IMR-90 (cell line): ENCODE results near the gene CCDC122. TPM values are rescaled to one million over a fixed set of nuclear protein-coding genes. Genes with fewer than 3 reads are reported as not detected.

Source experiments
- ATAC-seq: fragments of 200-7000 bp; cut with Tn5 transposase; 2 replicates; pipeline ENCODE4 v1.9.1; 2020; ENCODE audit warnings: low read depth, mild to moderate bottlenecking, moderate library complexity
- BruUV-seq: library from RNA; stranded (reverse); fragments of 400-500 nt; replicated peaks from 2 replicates; lab custom pipeline; 2021; lab: Mats Ljungman, UMichigan
- CTCF ChIA-PET: fragments of 300-600 bp; formaldehyde crosslinking; extraction: SDS; loops from one replicate; lab custom pipeline; 2021; ENCODE audit warnings: antibody characterized with exemption; lab: Yijun Ruan, JAX
- POLR2A ChIA-PET: fragments of 300-600 bp; sonication (Branson Sonifier 250); formaldehyde crosslinking; loops from one replicate; lab custom pipeline; 2022; ENCODE audit warnings: antibody characterized with exemption; ENCODE audit not compliant: unreplicated experiment; lab: Charles Lee
- DNase-seq: peaks from one replicate; pipeline ENCODE4 v3.0.0; 2013
- H2AFZ ChIP-seq: replicated peaks from 2 replicates; pipeline ENCODE3; 2013; ENCODE audit warnings: low read length, mild to moderate bottlenecking; ENCODE audit not compliant: poor library complexity
- H2AK5ac ChIP-seq: 2 replicates; pipeline ENCODE4 v1.6.1; 2013; ENCODE audit warnings: low read depth, low read length, inconsistent platforms
- H2AK9ac ChIP-seq: replicated peaks from 2 replicates; pipeline ENCODE3; 2013; ENCODE audit warnings: mild to moderate bottlenecking, low read depth, low read length, moderate library complexity; ENCODE audit not compliant: poor library complexity
- H2BK120ac ChIP-seq: 2 replicates; pipeline ENCODE4 v1.6.1; 2013; ENCODE audit warnings: low read depth, low read length, inconsistent platforms
- H2BK15ac ChIP-seq: 3 replicates; pipeline ENCODE4 v1.6.1; 2013; ENCODE audit warnings: low read depth, low read length, inconsistent platforms
- H2BK20ac ChIP-seq: 2 replicates; pipeline ENCODE4 v1.6.1; 2013; ENCODE audit warnings: low read depth, mild to moderate bottlenecking, inconsistent platforms, low read length, moderate library complexity
- H2BK5ac ChIP-seq: 2 replicates; pipeline ENCODE4 v1.6.1; 2013; ENCODE audit warnings: mild to moderate bottlenecking, low read depth, low read length, inconsistent platforms; ENCODE audit not compliant: poor library complexity, severe bottlenecking
- H3K14ac ChIP-seq: replicated peaks from 2 replicates; pipeline ENCODE4 v1.6.1; 2013; ENCODE audit warnings: low read depth, low read length, inconsistent platforms
- H3K18ac ChIP-seq: 2 replicates; pipeline ENCODE4 v1.6.1; 2013; ENCODE audit warnings: low read depth, low read length, control low read depth
- H3K23ac ChIP-seq: 2 replicates; pipeline ENCODE4 v1.6.1; 2013; ENCODE audit warnings: low read depth, low read length, inconsistent platforms
- H3K27ac ChIP-seq: 2 replicates; pipeline ENCODE4 v1.5.1; 2013; ENCODE audit warnings: mild to moderate bottlenecking, control low read depth, low read length; ENCODE audit not compliant: insufficient read depth
- H3K27me3 ChIP-seq: 2 replicates; pipeline ENCODE4 v1.6.1; 2013; ENCODE audit warnings: low read length; ENCODE audit not compliant: control insufficient read depth, insufficient read depth
- H3K36me3 ChIP-seq: 2 replicates; pipeline ENCODE4 v1.6.1; 2013; ENCODE audit warnings: low read length, mixed read lengths; ENCODE audit not compliant: control insufficient read depth, insufficient read depth
- H3K4ac ChIP-seq: 2 replicates; pipeline ENCODE4 v1.6.1; 2013; ENCODE audit warnings: low read depth, low read length, inconsistent platforms
- H3K4me1 ChIP-seq: 2 replicates; pipeline ENCODE4 v1.6.1; 2013; ENCODE audit warnings: low read length, mixed read lengths; ENCODE audit not compliant: control insufficient read depth, insufficient read depth
- H3K4me2 ChIP-seq: 2 replicates; pipeline ENCODE4 v1.6.1; 2013; ENCODE audit warnings: low read depth, mild to moderate bottlenecking, control low read depth, low read length, moderate library complexity
- H3K4me3 ChIP-seq: 2 replicates; pipeline ENCODE4 v1.5.1; 2013; ENCODE audit warnings: low read depth, mild to moderate bottlenecking, control low read depth, low read length, moderate library complexity; ENCODE audit not compliant: insufficient read depth
- H3K56ac ChIP-seq: 2 replicates; pipeline ENCODE4 v1.6.1; 2013; ENCODE audit warnings: low read length, inconsistent platforms; ENCODE audit not compliant: insufficient read depth; ENCODE audit errors: extremely low read depth
- H3K79me1 ChIP-seq, 2 experiments: 2 replicates each; pipeline ENCODE4 v1.6.1; 2013; ENCODE audit warnings: low read length in 2 of 2, inconsistent platforms in 1 of 2, low read depth in 1 of 2
- H3K9ac ChIP-seq: 2 replicates; pipeline ENCODE4 v1.6.1; 2013; ENCODE audit warnings: low read depth, low read length, control low read depth
- H3K9me1 ChIP-seq: 2 replicates; pipeline ENCODE4 v1.6.1; 2013; ENCODE audit warnings: low read length, inconsistent platforms; ENCODE audit not compliant: insufficient read depth
- H3K9me3 ChIP-seq: 2 replicates; pipeline ENCODE4 v1.6.1; 2013; ENCODE audit warnings: low read length; ENCODE audit not compliant: control insufficient read depth, insufficient read depth
- H4K20me1 ChIP-seq: 2 replicates; pipeline ENCODE4 v1.6.1; 2013; ENCODE audit warnings: low read length, inconsistent platforms; ENCODE audit not compliant: insufficient read depth
- H4K5ac ChIP-seq: 2 replicates; pipeline ENCODE4 v1.6.1; 2013; ENCODE audit warnings: mild to moderate bottlenecking, low read depth, low read length, control low read depth
- H4K8ac ChIP-seq, 2 experiments: 2 replicates each; pipeline ENCODE4 v1.6.1; 2013; ENCODE audit warnings: low read depth in 2 of 2, low read length in 2 of 2, control low read depth in 1 of 2, inconsistent platforms in 1 of 2
- H4K91ac ChIP-seq: 2 replicates; pipeline ENCODE4 v1.6.1; 2013; ENCODE audit warnings: low read depth, low read length, inconsistent platforms; ENCODE audit not compliant: insufficient read depth
- CEBPB ChIP-seq: IDR thresholded peaks from 2 replicates; pipeline ENCODE4 v1.6.1; 2012; ENCODE audit warnings: low read depth, low read length, improper control_type of control experiment
- CHD1 ChIP-seq: IDR thresholded peaks from 2 replicates; pipeline ENCODE4 v1.6.1; 2012; ENCODE audit warnings: low read depth, low read length, improper control_type of control experiment
- MAFK ChIP-seq: IDR thresholded peaks from 2 replicates; pipeline ENCODE4 v1.6.1; 2012; ENCODE audit warnings: low read depth, low read length, improper control_type of control experiment
- POLR2A ChIP-seq: IDR thresholded peaks from 2 replicates; pipeline ENCODE4 v1.6.1; 2012; ENCODE audit warnings: mild to moderate bottlenecking, low read depth, low read length
- RAD21 ChIP-seq: IDR thresholded peaks from 2 replicates; pipeline ENCODE4 v1.6.1; 2012; ENCODE audit warnings: low read length, improper control_type of control experiment
- SMC3 ChIP-seq: fragments of 150-350 bp; IDR thresholded peaks from 2 replicates; pipeline ENCODE4 v1.6.1; 2016; ENCODE audit warnings: low read depth, mild to moderate bottlenecking, antibody characterized with exemption, low read length, moderate library complexity
- WGBS, 2 experiments: methylation state at CpG; one replicate each; pipeline versions ENCODE4 v1.1.5 to v1.1.7; 2013; ENCODE audit warnings: missing lambda C conversion rate in 2 of 2; ENCODE audit not compliant: insufficient read length in 1 of 2; ENCODE audit errors: extremely low coverage in 2 of 2; 5-methylcytosine and 5-hydroxymethylcytosine counted together
- dilution Hi-C: fragments of 300-500 bp; cut with HindIII; formaldehyde crosslinking; loops from one replicate; pipeline ENCODE4 v1.14.3; 2018; ENCODE audit warnings: low sequenced_read_pairs; ENCODE audit not compliant: unreplicated experiment
- in situ Hi-C: fragments of 300-500 bp; cut with MboI; formaldehyde crosslinking; loops from 3 replicates; pipeline ENCODE4 v1.14.3; 2019; ENCODE audit warnings: low sequenced_read_pairs, inconsistent platforms, mixed read lengths
- intact Hi-C: fragments of 100-400 bp; cut with micrococcal nuclease; formaldehyde crosslinking; loops from 2 replicates; pipeline ENCODE4 v1.10.0; 2022
- polyA plus RNA-seq, 3 experiments: library from polyadenylated mRNA; depleted of rRNA; stranded (reverse); fragments of >200 nt; gene quantifications; 2 replicates each; pipeline ENCODE4 v1.2.3, GENCODE V29; 2012; ENCODE audit warnings: low replicate concordance in 1 of 3
- total RNA-seq: library from RNA; depleted of rRNA; stranded (reverse); fragments of >200 nt; gene quantifications from 2 replicates; pipeline ENCODE4 v1.2.3, GENCODE V29; 2012
- TF ChIP-seq, protein P1 (sequence below): conservative IDR thresholded peaks from 2 replicates; pipeline ENCODE4 v1.5.1; 2012; ENCODE audit warnings: mild to moderate bottlenecking, low read depth, low read length, improper control_type of control experiment
- TF ChIP-seq, protein P2 (sequence below): fragments of 150-350 bp; IDR thresholded peaks from 2 replicates; pipeline ENCODE4 v1.6.1; 2016; ENCODE audit warnings: low read depth, mild to moderate bottlenecking, low read length, moderate library complexity, borderline replicate concordance

CCDC122 gene
- total and polyA plus RNA-seq, 2 of the 4 experiments (the other 2 are of a cell fraction), result 0.70 to 0.72 TPM

DNA sequence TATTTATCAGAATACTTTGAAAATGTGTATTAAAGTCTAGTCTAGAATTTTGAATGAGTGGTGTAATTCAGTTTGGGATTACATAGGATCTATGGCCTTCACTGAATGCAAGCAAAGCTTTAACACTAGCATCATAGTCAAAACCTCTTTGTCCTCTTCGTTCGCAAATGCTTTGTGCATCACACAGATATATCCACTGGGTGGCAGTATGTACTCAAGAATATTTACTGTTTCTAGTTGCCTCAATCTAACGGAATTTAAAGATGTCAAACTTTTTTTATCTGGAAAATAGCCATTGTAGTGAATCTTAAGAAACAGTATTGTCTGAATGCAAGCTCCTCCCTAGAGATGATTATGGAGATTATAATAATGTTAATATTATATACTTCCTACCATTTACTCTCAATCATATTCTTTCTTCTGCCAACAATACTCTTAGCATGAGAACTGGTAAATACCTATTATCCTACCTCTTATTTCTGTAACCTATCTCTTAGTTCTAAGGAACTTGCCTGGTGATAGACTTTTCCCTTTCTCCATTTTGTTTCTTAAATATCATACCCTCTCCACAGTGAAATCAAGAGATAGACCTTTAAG, 26.0 kb upstream of the CCDC122 start:
- Histone ChIP-seq H3K36me3 (no peaks in the 10 kb centered on the region), H4K8ac (no peak overlapping the region), H2AK9ac (no peak overlapping the region), H3K27ac (no peak overlapping the region), H3K79me1 (no peaks in the 10 kb centered on the region), H4K91ac (no peak overlapping the region), H3K4me2 (no peak overlapping the region), H3K14ac (no peak overlapping the region), H3K23ac (no peak overlapping the region), H2BK120ac (no peak overlapping the region), H3K18ac (no peak overlapping the region), H3K56ac (no peak overlapping the region), H3K4me3 (no peak overlapping the region), H3K27me3 (no peaks in the 10 kb centered on the region; the same call in 1 of the 2 replicates), H3K9me3 (no peaks in the 10 kb centered on the region), H2BK5ac (no peak overlapping the region), H3K9ac (no peak overlapping the region), H4K20me1 (no peaks in the 10 kb centered on the region), H2AK5ac (no peak overlapping the region), H4K5ac (no peak overlapping the region), H3K4ac (no peak overlapping the region), H2BK15ac (no peak overlapping the region), H2BK20ac (no peak overlapping the region), H3K4me1 (peaks cover 3% of the 10 kb centered on the region), H2AFZ (no peak overlapping the region), H3K9me1 (peaks cover 8% of the 10 kb centered on the region; the same call in 1 of the 2 replicates)
- intact Hi-C loops (loop anchor here (1.0 to 5.0 kb wide), 3 partner anchors 237 to 1063 kb away; no protein-coding TSS in a partner anchor), in situ Hi-C loops (loop anchor here (5.0 to 25.0 kb wide), 3 partner anchors 532 to 1407 kb away; partner anchors contain the start of genes GPALPP1 and NUFIP1), dilution Hi-C loops (loop anchor here (25.0 kb wide), 1 partner anchor 557 kb away; no protein-coding TSS in a partner anchor)
- DNase-seq, result peak; percentile 77
- BruUV-seq, result no TSS peak
- ChIA-PET CTCF (interaction anchor here (0.5 to 1.3 kb wide), 8 partner anchors 133 to 1375 kb away, joined by 3 to 6 read pairs (median 3); no protein-coding TSS in a partner anchor), POLR2A (no interaction called here)
- peak; percentile 82 for ATAC-seq
- WGBS, 2 experiments, result no CpG with 5 or more reads among the region's 3 CpGs
- TF ChIP-seq CHD1 (no peak), MAFK (no peak), POLR2A (no peak), RAD21 (peak; percentile 88), CEBPB (no peak), SMC3 (peak; percentile 78)
- TF ChIP-seq, protein P1, sequence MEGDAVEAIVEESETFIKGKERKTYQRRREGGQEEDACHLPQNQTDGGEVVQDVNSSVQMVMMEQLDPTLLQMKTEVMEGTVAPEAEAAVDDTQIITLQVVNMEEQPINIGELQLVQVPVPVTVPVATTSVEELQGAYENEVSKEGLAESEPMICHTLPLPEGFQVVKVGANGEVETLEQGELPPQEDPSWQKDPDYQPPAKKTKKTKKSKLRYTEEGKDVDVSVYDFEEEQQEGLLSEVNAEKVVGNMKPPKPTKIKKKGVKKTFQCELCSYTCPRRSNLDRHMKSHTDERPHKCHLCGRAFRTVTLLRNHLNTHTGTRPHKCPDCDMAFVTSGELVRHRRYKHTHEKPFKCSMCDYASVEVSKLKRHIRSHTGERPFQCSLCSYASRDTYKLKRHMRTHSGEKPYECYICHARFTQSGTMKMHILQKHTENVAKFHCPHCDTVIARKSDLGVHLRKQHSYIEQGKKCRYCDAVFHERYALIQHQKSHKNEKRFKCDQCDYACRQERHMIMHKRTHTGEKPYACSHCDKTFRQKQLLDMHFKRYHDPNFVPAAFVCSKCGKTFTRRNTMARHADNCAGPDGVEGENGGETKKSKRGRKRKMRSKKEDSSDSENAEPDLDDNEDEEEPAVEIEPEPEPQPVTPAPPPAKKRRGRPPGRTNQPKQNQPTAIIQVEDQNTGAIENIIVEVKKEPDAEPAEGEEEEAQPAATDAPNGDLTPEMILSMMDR, result peak; percentile 81
- TF ChIP-seq, protein P2, sequence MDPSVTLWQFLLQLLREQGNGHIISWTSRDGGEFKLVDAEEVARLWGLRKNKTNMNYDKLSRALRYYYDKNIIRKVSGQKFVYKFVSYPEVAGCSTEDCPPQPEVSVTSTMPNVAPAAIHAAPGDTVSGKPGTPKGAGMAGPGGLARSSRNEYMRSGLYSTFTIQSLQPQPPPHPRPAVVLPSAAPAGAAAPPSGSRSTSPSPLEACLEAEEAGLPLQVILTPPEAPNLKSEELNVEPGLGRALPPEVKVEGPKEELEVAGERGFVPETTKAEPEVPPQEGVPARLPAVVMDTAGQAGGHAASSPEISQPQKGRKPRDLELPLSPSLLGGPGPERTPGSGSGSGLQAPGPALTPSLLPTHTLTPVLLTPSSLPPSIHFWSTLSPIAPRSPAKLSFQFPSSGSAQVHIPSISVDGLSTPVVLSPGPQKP, result no peak
